H1 (cell line): ENCODE data around the gene VSTM4. TPM values are rescaled to one million over a fixed set of nuclear protein-coding genes. Genes with fewer than 3 reads are reported as not detected.

Source experiments
- CTCF ChIP-seq, 3 experiments: IDR thresholded peaks; 1 replicate in 2 of 3; 2 replicates in 1 of 3; pipeline versions ENCODE4 v1.5.1 to v1.6.1; 2011; ENCODE audit warnings: low read length in 3 of 3, mild to moderate bottlenecking in 3 of 3, inconsistent platforms in 2 of 3, low read depth in 1 of 3, moderate library complexity in 1 of 3; ENCODE audit not compliant: insufficient read depth in 1 of 3; ENCODE audit errors: control extremely low read depth in 1 of 3
- KDM4A ChIP-seq: IDR thresholded peaks from one replicate; pipeline ENCODE4 v1.7.1; 2012; ENCODE audit warnings: low read depth, mild to moderate bottlenecking, moderate library complexity, low read length, inconsistent platforms; ENCODE audit not compliant: severe bottlenecking
- POLR2A ChIP-seq, 2 experiments: IDR thresholded peaks; 1 replicate in 1 of 2; 2 replicates in 1 of 2; pipeline ENCODE4 v1.6.1; 2011; ENCODE audit warnings: low read depth in 2 of 2, low read length in 2 of 2, mild to moderate bottlenecking in 2 of 2; ENCODE audit errors: control extremely low read depth in 1 of 2
- POLR2AphosphoS5 ChIP-seq: IDR thresholded peaks from 2 replicates; pipeline ENCODE4 v1.6.1; 2011; ENCODE audit warnings: low read depth, low read length
- RNF2 ChIP-seq: fragments of 200-900, 300-1000 bp; sonication (generic); IDR thresholded peaks from 2 replicates; pipeline ENCODE4 v1.7.1; 2016; ENCODE audit warnings: borderline replicate concordance, low read depth, mild to moderate bottlenecking, antibody characterized with exemption, low read length; ENCODE audit not compliant: poor library complexity, severe bottlenecking; ENCODE audit errors: missing control alignments
- SP4 ChIP-seq: IDR thresholded peaks from 2 replicates; pipeline ENCODE4 v1.6.1; 2012; ENCODE audit warnings: low read length, inconsistent platforms
- SRF ChIP-seq: IDR thresholded peaks from 2 replicates; pipeline ENCODE4 v1.6.1; 2011; ENCODE audit warnings: mild to moderate bottlenecking, low read depth, low read length, moderate library complexity
- TAF1 ChIP-seq: IDR thresholded peaks from 2 replicates; pipeline ENCODE4 v1.6.1; 2011; ENCODE audit warnings: mild to moderate bottlenecking, low read depth, low read length
- YY1 ChIP-seq: IDR thresholded peaks from 2 replicates; pipeline ENCODE4 v1.6.1; 2011; ENCODE audit warnings: low read depth, mild to moderate bottlenecking, low read length
- polyA plus RNA-seq, 7 experiments: library from polyadenylated mRNA; depleted of rRNA in 3 of 7; stranded (reverse) in 5 of 7; unstranded in 2 of 7; fragments of >200 nt in 5 of 7; fragments of 200-250 nt in 2 of 7; gene quantifications; 1 replicate in 5 of 7; 2 replicates in 1 of 7; 4 replicates in 1 of 7; pipeline versions ENCODE4 v1.2.1 to v1.2.3, GENCODE V29; 2011 to 2013; ENCODE audit warnings: missing spikeins in 2 of 7, mixed read lengths in 2 of 7
- total RNA-seq: library from RNA; stranded (reverse); fragmentation: NEBNext Ultra II Directional; extraction: Animal tissue kit (Norgen Biotek cat#: 25700); gene quantifications from 2 replicates; pipeline ENCODE4 v1.2.1, GENCODE V29; 2021
- TF ChIP-seq, protein P1 (sequence below): fragments of 300-600 bp; sonication (generic); IDR thresholded peaks from 2 replicates; pipeline ENCODE4 v1.7.1; 2012; ENCODE audit warnings: low read length, moderate library complexity, mild to moderate bottlenecking, inconsistent platforms; ENCODE audit not compliant: insufficient replicate concordance

Gene VSTM4
- total and polyA plus RNA-seq, 2 of the 8 experiments (the other 6 are each of a cell fraction or from before 2014, with no cell fraction given), result 0.48 to 0.73 TPM

- TF ChIP-seq, protein P1, sequence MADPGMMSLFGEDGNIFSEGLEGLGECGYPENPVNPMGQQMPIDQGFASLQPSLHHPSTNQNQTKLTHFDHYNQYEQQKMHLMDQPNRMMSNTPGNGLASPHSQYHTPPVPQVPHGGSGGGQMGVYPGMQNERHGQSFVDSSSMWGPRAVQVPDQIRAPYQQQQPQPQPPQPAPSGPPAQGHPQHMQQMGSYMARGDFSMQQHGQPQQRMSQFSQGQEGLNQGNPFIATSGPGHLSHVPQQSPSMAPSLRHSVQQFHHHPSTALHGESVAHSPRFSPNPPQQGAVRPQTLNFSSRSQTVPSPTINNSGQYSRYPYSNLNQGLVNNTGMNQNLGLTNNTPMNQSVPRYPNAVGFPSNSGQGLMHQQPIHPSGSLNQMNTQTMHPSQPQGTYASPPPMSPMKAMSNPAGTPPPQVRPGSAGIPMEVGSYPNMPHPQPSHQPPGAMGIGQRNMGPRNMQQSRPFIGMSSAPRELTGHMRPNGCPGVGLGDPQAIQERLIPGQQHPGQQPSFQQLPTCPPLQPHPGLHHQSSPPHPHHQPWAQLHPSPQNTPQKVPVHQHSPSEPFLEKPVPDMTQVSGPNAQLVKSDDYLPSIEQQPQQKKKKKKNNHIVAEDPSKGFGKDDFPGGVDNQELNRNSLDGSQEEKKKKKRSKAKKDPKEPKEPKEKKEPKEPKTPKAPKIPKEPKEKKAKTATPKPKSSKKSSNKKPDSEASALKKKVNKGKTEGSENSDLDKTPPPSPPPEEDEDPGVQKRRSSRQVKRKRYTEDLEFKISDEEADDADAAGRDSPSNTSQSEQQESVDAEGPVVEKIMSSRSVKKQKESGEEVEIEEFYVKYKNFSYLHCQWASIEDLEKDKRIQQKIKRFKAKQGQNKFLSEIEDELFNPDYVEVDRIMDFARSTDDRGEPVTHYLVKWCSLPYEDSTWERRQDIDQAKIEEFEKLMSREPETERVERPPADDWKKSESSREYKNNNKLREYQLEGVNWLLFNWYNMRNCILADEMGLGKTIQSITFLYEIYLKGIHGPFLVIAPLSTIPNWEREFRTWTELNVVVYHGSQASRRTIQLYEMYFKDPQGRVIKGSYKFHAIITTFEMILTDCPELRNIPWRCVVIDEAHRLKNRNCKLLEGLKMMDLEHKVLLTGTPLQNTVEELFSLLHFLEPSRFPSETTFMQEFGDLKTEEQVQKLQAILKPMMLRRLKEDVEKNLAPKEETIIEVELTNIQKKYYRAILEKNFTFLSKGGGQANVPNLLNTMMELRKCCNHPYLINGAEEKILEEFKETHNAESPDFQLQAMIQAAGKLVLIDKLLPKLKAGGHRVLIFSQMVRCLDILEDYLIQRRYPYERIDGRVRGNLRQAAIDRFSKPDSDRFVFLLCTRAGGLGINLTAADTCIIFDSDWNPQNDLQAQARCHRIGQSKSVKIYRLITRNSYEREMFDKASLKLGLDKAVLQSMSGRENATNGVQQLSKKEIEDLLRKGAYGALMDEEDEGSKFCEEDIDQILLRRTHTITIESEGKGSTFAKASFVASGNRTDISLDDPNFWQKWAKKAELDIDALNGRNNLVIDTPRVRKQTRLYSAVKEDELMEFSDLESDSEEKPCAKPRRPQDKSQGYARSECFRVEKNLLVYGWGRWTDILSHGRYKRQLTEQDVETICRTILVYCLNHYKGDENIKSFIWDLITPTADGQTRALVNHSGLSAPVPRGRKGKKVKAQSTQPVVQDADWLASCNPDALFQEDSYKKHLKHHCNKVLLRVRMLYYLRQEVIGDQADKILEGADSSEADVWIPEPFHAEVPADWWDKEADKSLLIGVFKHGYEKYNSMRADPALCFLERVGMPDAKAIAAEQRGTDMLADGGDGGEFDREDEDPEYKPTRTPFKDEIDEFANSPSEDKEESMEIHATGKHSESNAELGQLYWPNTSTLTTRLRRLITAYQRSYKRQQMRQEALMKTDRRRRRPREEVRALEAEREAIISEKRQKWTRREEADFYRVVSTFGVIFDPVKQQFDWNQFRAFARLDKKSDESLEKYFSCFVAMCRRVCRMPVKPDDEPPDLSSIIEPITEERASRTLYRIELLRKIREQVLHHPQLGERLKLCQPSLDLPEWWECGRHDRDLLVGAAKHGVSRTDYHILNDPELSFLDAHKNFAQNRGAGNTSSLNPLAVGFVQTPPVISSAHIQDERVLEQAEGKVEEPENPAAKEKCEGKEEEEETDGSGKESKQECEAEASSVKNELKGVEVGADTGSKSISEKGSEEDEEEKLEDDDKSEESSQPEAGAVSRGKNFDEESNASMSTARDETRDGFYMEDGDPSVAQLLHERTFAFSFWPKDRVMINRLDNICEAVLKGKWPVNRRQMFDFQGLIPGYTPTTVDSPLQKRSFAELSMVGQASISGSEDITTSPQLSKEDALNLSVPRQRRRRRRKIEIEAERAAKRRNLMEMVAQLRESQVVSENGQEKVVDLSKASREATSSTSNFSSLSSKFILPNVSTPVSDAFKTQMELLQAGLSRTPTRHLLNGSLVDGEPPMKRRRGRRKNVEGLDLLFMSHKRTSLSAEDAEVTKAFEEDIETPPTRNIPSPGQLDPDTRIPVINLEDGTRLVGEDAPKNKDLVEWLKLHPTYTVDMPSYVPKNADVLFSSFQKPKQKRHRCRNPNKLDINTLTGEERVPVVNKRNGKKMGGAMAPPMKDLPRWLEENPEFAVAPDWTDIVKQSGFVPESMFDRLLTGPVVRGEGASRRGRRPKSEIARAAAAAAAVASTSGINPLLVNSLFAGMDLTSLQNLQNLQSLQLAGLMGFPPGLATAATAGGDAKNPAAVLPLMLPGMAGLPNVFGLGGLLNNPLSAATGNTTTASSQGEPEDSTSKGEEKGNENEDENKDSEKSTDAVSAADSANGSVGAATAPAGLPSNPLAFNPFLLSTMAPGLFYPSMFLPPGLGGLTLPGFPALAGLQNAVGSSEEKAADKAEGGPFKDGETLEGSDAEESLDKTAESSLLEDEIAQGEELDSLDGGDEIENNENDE, result no peak
- no peak for TF ChIP-seq SRF
- no peak for TF ChIP-seq POLR2AphosphoS5
- no peak for TF ChIP-seq TAF1
- no peak for TF ChIP-seq RNF2
- TF ChIP-seq POLR2A (IDR thresholded peaks at IDR 0.05; ENCODE audit: control extremely low read depth in 1 of 2, low read depth in 2 of 2, low read length in 2 of 2), result no peak
- no peak for TF ChIP-seq CTCF (IDR thresholded peaks at IDR 0.05; ENCODE audit: control extremely low read depth in 1 of 3, insufficient read depth in 1 of 3, low read depth in 1 of 3, low read length in 3 of 3)
- no peak for TF ChIP-seq KDM4A
- TF ChIP-seq SP4, result no peak
- no peak for TF ChIP-seq YY1
These were observed 137.0 kb downstream of the VSTM4 start (continued) for GRCh38 chr10:48978318-48978717.
